ENCODE data around the gene HEPHL1. TPM values are rescaled to one million over a fixed set of nuclear protein-coding genes. Genes with fewer than 3 reads are reported as not detected.

HEPHL1 gene
- total RNA-seq, 1 donor from 2014 or later, result not detected

GRCh38 chr11:94127638-94128037 lies 106.5 kb downstream of the HEPHL1 start:
- no peak overlapping the region for H2AFZ ChIP-seq (ENCODE audit: low read depth, low read length)
- H3K4me3 Mint-ChIP-seq (ENCODE audit: unreplicated experiment), result peak overlapping the region; percentile 94

GRCh38 chr11:94128291-94128745 lies 107.2 kb downstream of the HEPHL1 start:
- no peak for DNase-seq (ENCODE audit: low read depth)
- no peaks in the 10 kb centered on the region for H3K9me3 ChIP-seq (ENCODE audit: insufficient read depth, low read depth, low read length)
- H3K4me2 ChIP-seq (ENCODE audit: low read length), result peak overlapping the region; percentile 95
- Mint-ChIP-seq H3K9me3 (ENCODE audit: unreplicated experiment) (no peaks in the 10 kb centered on the region), H3K4me3 (ENCODE audit: unreplicated experiment) (peak overlapping the region; percentile 94), H3K27me3 (ENCODE audit: low read depth, unreplicated experiment) (no peaks in the 10 kb centered on the region), H3K36me3 (ENCODE audit: low read depth, unreplicated experiment) (no peaks in the 10 kb centered on the region), H3K4me1 (ENCODE audit: low read depth, unreplicated experiment) (peaks cover 11% of the 10 kb centered on the region), H3K27ac (ENCODE audit: unreplicated experiment) (peak overlapping the region; percentile 97)
- peak overlapping the region; percentile 93 for H3K27ac ChIP-seq (ENCODE audit: low read depth, low read length)
- H3K9ac ChIP-seq (ENCODE audit: low read length), result peak overlapping the region; percentile 96
- peaks cover 34% of the 10 kb centered on the region for H4K20me1 ChIP-seq (ENCODE audit: insufficient read depth, low read length)
- H3K79me2 ChIP-seq (ENCODE audit: insufficient read depth, low read length), result peaks cover 60% of the 10 kb centered on the region
- H2AFZ ChIP-seq (ENCODE audit: low read depth, low read length), result peak overlapping the region; percentile 92
- H3K36me3 ChIP-seq (ENCODE audit: insufficient read depth, low read length), result no peaks in the 10 kb centered on the region
- H3K4me3 ChIP-seq (ENCODE audit: insufficient read depth, low read depth, low read length), result peak overlapping the region; percentile 99
- TF ChIP-seq EZH2 (IDR thresholded peaks at IDR 0.05; ENCODE audit: insufficient read depth, low read length) (no peak), CTCF (IDR thresholded peaks at IDR 0.05; ENCODE audit: insufficient read depth, low read depth, low read length) (no peak)
- FAIRE-seq, result no peak
- peaks cover 43% of the 10 kb centered on the region for H3K4me1 ChIP-seq (ENCODE audit: insufficient read depth, low read length)
- no peaks in the 10 kb centered on the region for H3K27me3 ChIP-seq (ENCODE audit: insufficient read depth, low read length)

More at GRCh38 chr11:94127638-94128037, 106.5 kb downstream of the HEPHL1 start:
- Histone ChIP-seq H3K4me3 (ENCODE audit: insufficient read depth, low read depth, low read length) (peak overlapping the region; percentile 99), H3K27me3 (ENCODE audit: insufficient read depth, low read length) (no peaks in the 10 kb centered on the region), H3K27ac (ENCODE audit: low read depth, low read length) (peak overlapping the region; percentile 93), H3K4me1 (ENCODE audit: insufficient read depth, low read length) (peaks cover 40% of the 10 kb centered on the region), H3K9me3 (ENCODE audit: insufficient read depth, low read depth, low read length) (no peaks in the 10 kb centered on the region), H3K9ac (ENCODE audit: low read length) (peak overlapping the region; percentile 96), H4K20me1 (ENCODE audit: insufficient read depth, low read length) (peaks cover 28% of the 10 kb centered on the region), H3K36me3 (ENCODE audit: insufficient read depth, low read length) (no peaks in the 10 kb centered on the region), H3K79me2 (ENCODE audit: insufficient read depth, low read length) (peaks cover 53% of the 10 kb centered on the region), H3K4me2 (ENCODE audit: low read length) (peak overlapping the region; percentile 95)
- TF ChIP-seq CTCF (IDR thresholded peaks at IDR 0.05; ENCODE audit: insufficient read depth, low read depth, low read length) (no peak), EZH2 (IDR thresholded peaks at IDR 0.05; ENCODE audit: insufficient read depth, low read length) (no peak)
- no peaks in the 10 kb centered on the region for H3K9me3 Mint-ChIP-seq (ENCODE audit: unreplicated experiment)
- H3K36me3 Mint-ChIP-seq (ENCODE audit: low read depth, unreplicated experiment), result no peaks in the 10 kb centered on the region
- no peaks in the 10 kb centered on the region for H3K27me3 Mint-ChIP-seq (ENCODE audit: low read depth, unreplicated experiment)
- peak overlapping the region; percentile 97 for H3K27ac Mint-ChIP-seq (ENCODE audit: unreplicated experiment)
- FAIRE-seq (no peak), DNase-seq (ENCODE audit: low read depth) (no peak)
- H3K4me1 Mint-ChIP-seq (ENCODE audit: low read depth, unreplicated experiment), result peaks cover 8% of the 10 kb centered on the region

GRCh38 chr11:94128746-94129511 lies 107.8 kb downstream of the HEPHL1 start, which contains the start of gene PANX1:
Gene PANX1 (plus strand): TSS chr11:94128841. CDS start chr11:94129313, 472 bp downstream.
- peaks cover 17% of the 10 kb centered on the region for H3K4me1 Mint-ChIP-seq (ENCODE audit: low read depth, unreplicated experiment)
- H3K9me3 Mint-ChIP-seq (ENCODE audit: unreplicated experiment), result no peaks in the 10 kb centered on the region
- Histone ChIP-seq H3K79me2 (ENCODE audit: insufficient read depth, low read length) (peaks cover 66% of the 10 kb centered on the region), H3K9me3 (ENCODE audit: insufficient read depth, low read depth, low read length) (no peaks in the 10 kb centered on the region), H3K36me3 (ENCODE audit: insufficient read depth, low read length) (no peaks in the 10 kb centered on the region), H3K4me2 (ENCODE audit: low read length) (peak within 1 kb of the TSS; percentile 95), H4K20me1 (ENCODE audit: insufficient read depth, low read length) (peaks cover 34% of the 10 kb centered on the region), H3K4me3 (ENCODE audit: insufficient read depth, low read depth, low read length) (peak within 1 kb of the TSS; percentile 99), H3K27ac (ENCODE audit: low read depth, low read length) (peak within 1 kb of the TSS; percentile 93), H2AFZ (ENCODE audit: low read depth, low read length) (peak within 1 kb of the TSS; percentile 92), H3K9ac (ENCODE audit: low read length) (peak within 1 kb of the TSS; percentile 96), H3K4me1 (ENCODE audit: insufficient read depth, low read length) (peaks cover 45% of the 10 kb centered on the region), H3K27me3 (ENCODE audit: insufficient read depth, low read length) (no peaks in the 10 kb centered on the region)
- DNase-seq (ENCODE audit: low read depth) (peak; percentile 79), FAIRE-seq (no peak)
- H3K27ac Mint-ChIP-seq (ENCODE audit: unreplicated experiment), result peak within 1 kb of the TSS; percentile 97
- no peak for TF ChIP-seq EZH2 (IDR thresholded peaks at IDR 0.05; ENCODE audit: insufficient read depth, low read length)
- no peak for TF ChIP-seq CTCF (IDR thresholded peaks at IDR 0.05; ENCODE audit: insufficient read depth, low read depth, low read length)
- no peaks in the 10 kb centered on the region for H3K27me3 Mint-ChIP-seq (ENCODE audit: low read depth, unreplicated experiment)
- H3K36me3 Mint-ChIP-seq (ENCODE audit: low read depth, unreplicated experiment), result no peaks in the 10 kb centered on the region
- peak within 1 kb of the TSS; percentile 94 for H3K4me3 Mint-ChIP-seq (ENCODE audit: unreplicated experiment)
